ENCODE data around the gene PI4K2A.

PI4K2A gene

DNA sequence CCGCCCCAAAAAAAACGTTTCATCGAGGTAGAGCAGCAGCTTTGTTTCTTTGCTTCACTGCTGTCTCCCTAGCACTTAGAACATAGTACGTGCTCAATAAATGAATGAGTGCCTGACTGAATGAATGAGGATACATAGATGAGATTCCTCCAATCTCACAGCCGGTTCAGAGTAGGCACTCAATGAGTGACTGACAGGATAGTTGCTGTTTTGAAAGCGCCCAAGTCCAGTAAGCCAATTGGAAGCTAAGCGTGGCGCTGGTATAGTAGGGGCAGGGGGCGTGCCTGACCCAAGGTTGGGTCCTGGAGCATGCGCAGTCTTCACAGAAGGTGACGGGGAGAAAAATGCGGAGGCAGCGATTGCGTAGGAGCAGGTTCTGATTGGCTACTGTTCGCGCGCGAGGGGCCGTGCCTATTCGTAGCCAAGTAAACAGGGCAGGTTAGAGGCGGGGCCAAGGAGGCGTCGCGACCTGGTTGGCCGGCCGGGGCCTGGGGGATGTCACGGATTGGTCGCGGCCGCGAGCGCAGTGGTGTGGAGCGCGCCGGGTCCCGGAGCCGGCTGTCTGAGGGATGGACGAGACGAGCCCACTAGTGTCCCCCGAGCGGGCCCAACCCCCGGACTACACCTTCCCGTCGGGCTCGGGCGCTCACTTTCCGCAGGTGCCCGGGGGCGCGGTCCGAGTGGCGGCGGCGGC lies at the start of gene PI4K2A:
TSS of gene PI4K2A (plus strand) at position 498 of the 694 bp plus-strand sequence. CDS start at position 570, 72 bp downstream.
- peak; percentile 99 for DNase-seq

DNA sequence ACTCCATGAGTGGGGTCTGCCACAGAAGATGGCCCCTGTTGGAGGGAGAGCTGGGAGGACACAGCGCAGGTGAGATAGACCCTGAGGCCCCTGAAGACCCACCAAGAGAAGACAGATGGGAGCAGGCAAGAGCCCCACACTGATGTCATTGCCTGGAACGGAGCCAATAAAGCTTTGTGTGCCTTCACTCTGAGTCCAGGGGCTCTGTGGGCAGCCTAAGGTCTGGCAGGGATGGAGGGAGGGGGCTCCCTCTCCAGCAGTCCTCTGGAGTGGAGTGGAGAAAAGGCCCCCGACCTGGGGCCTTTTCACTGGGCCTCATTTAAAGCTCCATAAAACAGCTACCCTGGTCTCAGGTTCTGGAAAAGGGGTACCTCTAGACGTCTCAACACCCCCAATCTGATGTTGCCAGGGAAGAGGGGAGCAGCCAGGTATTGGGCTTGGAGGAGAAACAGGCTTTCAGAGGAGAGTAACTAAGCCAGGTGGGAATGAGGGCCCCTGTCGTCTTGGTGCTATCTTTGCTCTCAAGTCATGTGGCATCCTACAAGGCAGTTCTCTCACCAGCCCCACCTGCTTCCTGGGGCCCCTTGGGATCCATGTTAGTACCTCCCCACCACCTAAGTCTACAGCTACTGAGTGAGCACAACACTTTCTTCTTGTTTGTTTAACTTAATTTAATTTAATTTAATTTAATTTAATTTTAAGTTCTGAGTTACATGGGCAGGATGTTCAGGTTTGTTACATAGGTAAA lies 49.5 kb upstream of the PI4K2A start:
- no peak for DNase-seq

DNA sequence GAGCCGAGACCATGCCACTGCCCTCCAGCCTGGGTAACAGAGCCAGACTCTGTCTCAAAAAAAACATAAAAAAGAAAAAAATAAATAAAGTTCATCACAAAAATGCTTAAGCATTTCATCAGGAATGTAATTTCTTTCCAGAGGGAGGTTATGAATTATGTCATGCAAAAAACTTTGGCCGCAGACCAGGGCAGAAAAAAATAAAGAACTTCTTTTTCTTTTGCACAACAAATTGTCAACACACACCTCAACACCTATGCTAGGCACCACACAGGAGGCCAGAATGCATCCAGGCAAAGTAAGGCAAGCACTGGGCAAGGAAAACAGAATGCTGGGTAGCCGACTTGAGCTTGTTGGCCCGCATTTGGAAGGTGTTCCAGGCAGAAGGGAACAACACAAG lies 47.0 kb upstream of the PI4K2A start:
- DNase-seq = no peak

DNA sequence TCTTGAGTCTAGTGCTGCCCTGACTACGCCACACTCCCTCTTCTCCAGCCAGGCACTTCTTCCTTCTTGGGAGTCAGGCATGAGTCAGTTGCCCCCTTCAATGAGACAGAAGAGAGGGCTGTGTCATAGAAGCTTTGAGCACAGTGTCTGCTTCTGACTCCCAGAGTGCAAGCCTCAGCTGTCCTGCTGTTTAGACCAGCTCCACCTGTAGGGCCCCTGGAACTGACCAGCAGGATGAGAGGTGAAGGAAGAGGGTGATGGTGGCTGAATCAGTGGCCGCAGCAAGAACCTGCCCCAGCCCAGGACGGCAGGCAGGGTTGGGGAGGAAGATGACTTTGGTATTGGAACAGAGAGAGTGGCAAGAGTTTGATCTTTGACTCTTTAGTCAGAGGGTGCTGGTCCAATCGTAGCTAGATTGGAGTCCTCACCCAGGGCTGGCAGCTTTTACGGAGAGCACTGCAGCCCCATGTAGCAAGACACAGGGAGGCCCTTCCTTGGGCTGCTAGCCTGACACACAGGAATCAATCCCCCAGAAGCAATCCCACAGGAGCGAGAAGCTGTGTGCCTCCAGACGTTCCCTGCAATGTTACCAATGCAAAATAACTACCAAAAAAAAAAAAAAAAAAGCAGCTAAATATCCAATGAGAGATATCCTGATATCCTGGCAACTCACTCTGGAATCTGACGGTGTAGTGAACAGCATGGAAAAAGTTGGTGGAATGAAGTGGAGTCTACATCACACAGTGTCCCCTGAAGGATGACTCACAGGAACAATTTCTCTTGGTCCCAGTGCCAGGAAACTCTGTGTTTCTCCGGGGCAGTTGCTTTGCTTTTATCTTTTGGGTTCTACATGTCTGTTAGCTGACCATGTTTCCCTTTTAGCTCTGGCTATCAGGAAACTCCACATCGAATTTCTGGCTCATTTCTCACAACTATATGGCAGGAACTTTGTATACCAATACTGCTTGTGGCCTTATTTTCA lies 44.1 kb upstream of the PI4K2A start:
- no peak for DNase-seq

DNA sequence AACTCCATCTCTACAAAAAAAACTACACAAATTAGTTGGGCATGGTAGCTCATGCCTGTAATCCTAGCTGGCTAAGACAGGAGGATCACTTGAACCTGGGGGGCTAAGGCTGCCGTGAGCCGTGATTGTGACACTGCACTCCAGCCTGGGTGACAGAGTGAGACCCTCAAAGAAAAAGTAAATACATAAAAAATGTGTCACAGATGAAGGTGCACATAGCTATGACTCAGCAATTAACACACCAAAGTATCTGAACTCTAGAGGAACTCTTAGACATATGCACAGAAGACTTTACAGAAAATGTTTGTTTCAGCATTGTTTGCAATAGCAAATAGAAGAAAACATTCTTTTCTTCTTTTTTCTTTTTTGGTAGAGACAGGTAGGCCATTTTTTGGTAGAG lies 42.7 kb upstream of the PI4K2A start:
- no peak for DNase-seq

DNA sequence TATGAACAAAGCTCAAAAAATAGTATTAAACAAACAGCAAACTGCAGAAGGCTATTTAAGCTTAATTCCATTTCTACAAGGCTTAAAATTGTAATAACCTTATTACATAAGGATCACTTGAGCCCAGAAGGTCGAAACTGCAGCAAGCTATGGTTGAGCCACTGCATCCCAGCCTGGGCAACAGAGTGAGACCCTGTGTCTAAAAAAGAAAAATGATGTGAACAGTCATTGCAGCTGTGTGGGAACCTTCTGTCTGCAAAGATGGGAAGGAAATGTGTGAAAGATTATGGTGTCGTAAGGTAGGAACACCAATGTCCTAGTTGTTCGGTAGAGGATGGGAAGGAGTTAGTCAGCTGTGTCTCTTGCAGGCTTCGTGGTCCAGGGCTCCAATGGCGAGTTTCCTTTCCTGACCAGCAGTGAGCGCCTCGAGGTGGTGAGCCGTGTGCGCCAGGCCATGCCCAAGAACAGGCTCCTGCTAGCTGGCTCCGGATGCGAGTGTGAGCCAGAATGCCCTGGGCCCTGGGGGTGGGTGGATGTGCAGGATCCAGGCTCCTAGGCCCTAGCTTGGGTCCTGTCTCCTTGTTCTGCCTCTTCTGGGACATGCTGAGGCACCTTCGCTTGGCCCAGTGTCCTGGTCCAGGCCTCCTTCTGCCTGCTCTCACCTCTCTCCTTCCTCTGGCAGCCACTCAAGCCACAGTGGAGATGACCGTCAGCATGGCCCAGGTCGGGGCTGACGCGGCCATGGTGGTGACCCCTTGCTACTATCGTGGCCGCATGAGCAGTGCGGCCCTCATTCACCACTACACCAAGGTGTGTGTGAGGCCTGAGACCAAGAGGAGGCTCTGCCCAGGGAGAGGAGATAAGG lies 41.8 kb upstream of the PI4K2A start:
- DNase-seq = no peak

DNA sequence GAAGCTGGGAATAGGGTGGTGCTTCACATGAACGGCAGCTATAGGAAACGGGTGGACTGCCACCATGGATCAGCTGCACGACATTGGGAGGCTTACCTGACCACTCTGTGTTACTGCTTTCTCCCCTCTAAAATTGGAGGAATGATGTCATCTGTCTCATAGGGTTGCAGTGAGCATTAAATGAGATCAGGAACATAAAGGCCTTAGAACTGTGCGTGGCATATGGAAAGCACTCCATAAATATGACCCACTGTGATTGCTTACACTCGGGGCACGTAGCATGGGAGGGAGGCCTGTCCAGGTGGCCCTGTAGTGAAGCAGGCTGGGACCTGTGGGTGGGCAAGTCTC lies 41.2 kb upstream of the PI4K2A start:
- no peak for DNase-seq

DNA sequence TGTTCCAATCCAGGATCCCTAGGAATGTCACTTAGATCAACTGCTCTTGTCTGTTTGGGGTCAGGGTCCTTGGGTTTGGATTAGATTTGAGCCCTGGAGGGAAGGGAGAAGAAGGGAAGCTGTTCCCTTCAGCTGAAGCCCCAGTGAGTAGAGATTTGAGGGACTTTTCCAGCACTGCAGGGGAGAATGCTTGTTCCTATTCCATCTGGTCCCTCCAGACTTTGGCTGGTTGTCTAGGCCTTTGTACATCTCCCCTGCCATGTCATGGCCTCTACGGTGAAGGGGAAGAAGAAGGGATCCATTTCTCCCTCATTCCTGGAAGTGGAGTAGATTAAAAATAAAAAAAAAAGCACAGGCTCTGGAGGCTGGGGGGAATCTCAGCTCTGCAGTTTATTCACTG lies 39.9 kb upstream of the PI4K2A start:
- DNase-seq = no peak

DNA sequence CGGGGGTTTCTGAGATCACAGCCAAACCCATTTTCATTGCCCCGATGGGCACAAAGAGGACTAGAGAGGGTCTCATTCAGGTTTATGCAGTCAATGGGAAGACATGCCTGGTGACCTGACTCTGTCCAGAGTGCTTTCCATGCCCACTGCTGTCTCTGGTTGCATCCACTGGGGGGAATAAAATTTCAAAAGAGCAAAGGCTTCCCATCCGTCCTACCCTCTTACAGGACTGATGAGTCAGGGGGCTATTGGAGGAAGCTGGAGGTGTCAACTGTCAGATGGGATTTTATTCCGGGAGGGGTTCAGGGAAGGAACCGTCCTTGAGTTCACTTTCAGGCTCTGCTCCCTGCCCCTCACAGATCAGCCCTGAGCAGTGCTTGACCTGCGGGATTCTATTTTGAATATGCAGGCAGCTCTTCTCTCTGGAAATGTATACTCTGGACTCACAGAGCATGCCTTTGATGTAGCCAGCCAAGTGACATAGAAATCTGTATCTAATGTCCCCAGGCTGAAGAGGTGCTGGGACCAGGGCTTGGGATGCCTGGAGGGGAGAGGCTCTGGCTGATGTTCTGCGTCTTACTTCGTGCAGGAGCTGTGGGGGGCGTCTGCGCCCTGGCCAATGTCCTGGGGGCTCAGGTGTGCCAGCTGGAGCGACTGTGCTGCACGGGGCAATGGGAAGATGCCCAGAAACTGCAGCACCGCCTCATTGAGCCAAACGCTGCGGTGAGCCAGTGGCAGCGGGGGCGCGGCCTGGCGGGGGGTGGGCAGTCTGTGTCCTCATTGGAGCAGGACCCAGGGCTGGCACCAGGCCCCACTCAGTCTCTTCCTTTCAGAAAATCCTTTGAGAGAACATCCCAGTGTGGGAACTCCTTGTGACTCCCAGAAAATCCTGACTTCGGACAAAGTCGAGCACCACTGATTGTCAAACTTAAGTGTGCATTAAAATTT lies 38.9 kb upstream of the PI4K2A start:
- DNase-seq = no peak

DNA sequence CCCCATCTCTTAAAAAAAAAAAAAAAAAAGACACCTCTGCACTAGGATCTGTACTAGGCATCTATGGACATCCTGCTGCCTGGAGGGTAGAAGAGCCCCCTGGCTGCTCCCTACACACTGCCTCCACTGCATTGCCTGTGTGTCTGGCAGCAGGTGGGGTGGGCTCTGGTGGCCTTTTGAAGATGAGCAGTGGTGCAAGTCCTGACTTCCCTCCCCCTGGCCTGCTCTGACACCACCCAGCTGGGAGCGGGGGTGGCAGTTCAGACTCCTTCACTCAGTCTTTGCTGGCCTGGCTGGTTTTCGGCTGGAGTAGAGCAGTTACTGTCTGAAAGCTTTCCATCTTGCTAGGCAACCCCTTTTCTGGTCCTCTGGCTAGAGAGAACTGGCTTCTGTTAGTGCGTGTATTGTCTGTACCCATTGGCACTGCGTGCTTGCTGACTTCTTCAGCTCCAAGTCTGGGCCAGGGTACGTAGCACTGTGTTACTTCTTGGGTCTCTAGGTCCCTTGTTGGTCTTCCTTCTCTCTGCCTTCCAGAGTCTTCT lies 33.3 kb upstream of the PI4K2A start:
- DNase-seq = no peak

DNA sequence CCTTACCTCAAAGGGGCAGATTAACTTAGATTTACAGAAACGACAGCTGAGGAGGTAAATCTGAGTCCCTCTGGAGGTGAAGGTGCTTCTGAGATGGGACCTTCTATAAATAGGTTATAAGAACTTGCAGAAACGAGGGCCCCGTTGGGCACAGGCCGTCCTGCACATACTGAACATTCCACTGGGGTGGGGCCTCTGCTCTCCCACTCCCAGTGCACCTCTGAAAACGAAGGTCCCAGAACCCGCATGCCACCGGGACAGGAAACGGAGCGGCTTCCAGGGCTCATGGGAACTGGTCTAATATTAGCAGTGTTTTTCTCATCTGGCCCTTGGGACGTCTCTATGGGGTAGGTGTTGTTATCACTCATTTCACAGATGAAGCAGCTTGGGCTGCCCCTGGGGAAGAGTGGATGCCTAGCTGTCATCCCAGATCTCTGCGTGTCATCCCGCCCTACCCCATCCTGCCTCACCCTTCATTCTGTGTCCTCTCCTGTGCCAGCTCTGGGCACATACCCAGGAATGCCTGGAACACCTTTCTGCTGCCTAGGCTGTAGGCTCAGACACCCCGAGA lies 31.4 kb upstream of the PI4K2A start:
- no peak for DNase-seq

DNA sequence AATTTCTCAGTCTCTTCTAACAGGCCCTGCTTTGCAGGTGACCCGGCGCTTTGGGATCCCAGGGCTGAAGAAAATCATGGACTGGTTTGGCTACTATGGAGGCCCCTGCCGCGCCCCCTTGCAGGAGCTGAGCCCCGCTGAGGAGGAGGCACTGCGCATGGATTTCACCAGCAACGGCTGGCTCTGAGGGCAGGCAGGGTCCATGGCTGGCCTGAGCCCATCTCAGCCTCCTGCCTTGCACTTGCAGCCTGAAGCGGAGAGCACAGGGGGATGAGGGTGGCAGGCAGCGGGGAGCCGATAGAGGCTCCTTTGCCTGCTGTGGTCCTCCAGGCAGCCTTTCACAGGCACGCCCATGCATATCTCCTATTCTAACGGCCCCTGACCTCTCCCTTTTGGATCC lies 29.0 kb upstream of the PI4K2A start:
- DNase-seq = no peak

DNA sequence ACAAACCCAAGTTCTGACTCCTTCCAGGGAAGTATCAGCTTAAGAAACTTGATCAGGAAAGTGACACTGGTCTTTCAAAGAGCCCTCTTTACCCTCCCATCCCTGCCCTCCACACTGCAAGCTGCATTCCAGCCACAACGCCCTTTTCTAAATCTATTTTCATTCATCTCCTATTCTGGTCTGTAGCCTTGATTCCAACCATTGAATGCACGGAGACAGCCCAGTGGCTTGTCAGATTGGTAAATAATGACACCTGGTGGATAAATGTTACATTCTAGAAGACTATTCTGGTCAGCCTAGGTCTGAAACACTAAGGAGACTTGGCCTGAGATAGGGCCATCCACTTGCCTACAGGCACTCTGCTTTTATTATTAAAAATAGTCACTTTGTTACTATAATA lies 28.1 kb upstream of the PI4K2A start:
- peak in 1 of 2 donors; percentile 8 for DNase-seq

DNA sequence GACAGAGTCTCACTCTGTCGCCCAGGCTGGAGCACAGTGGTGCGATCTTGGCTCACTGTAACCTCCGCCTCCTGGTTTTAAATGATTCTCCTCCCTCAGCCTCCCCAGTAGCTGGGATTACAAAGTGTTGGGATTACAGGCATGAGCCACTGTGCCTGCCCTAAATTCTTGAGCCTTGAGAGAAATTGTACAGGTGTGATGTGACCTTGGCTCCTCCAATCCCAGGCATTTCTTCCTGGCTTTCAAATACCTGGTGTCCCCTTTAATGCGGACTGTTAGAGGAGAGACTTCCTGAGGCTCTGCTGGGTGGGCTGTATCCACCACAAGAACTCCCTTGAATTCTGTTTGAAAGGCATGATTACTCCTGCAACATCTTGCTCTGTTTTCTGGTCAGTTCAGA lies 22.2 kb upstream of the PI4K2A start:
- no peak for DNase-seq

DNA sequence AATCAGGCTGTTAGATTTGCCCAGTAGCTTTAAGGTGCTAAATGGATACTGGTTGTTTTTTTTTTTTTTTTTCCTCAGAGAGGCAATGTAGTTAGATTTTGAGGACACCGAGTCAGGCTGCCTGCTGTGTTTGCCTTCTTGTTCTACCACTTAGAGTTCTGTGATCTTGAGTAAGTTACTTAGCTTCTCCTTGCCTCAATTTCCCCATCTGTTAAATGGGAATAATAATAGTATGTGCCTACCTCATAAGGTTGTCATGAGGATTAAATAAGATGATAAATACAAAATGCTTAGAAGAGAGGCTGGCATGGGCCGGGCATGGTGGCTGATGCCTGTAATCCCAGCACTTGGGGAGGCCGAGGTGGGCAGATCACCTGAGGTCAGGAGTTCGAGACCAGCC lies 21.7 kb upstream of the PI4K2A start:
- DNase-seq = no peak

DNA sequence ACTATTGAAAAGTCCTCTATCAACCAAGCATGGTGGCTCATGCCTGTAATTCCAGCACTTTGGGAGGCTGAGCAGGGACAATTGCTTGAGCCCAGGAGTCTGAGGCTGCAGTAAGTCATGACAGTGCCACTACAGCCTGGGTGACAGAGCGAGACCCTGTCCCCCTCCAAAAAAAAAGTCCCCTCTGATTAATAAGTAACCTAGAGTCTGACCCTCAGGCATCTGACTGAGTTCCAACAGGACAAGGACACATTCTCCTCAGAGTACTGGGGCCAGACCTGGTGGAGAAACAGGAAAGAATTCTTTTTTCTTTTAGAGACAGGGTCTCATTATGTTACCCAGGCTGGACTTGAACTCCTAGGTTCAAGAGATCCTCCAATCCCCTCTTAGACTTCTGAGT lies 17.2 kb upstream of the PI4K2A start:
- no peak for DNase-seq

DNA sequence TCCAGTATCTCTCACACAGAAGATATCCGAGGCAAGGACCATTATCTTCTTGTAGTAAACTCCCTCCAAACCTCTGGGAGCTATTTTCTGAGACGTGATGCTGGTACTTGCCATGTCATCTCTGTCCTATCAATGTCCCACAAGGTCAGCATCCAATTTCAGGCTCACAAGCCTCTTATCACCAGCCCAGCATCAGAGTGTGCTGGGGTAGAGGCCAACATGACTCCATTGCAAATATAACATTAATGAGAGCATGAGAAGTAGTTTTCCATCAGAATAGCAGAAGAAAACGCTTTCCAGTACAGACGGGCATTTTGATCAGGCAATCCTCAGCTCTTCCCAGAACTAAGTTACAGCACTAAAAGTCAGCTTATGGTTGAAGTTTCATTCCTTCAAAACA lies 12.7 kb upstream of the PI4K2A start:
- DNase-seq = no peak

DNA sequence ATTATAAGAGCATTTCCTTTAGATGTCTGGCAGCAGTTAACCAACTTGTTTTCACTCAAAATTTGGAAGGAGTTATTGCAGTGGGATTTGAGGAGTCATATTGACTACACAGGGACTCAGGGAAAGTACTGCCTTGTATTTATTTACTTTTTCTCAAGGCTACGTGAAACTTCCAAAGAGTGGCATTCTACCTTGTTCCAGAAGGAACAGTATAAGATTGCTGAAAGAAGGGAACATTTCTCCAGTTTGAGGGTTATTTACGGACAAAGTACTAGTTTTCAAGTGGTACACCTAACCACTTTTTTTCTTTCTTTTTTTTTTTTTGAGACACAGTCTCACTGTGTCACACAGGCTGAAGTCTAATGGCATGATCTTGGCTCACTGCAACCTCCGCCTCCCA lies 12.2 kb upstream of the PI4K2A start:
- no peak for DNase-seq

DNA sequence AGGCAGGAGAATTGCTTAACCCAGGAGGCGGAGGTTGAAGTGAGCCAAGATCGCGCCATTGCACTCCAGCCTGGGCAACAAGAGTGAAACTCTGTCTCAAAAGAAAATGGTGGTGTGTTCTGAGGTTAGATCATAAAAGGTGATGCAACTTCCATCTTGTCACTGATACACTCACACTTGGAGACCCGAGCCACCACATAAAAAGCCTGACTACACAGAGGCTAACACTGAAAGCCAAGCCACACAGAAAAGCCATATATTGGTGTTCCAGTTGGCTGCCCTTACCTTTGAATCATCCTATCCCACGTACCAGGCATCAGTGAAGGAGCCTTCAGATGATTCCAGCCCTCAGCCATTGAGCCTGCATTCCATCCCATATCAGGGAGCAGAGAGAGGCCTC lies 11.2 kb upstream of the PI4K2A start:
- DNase-seq = no peak

DNA sequence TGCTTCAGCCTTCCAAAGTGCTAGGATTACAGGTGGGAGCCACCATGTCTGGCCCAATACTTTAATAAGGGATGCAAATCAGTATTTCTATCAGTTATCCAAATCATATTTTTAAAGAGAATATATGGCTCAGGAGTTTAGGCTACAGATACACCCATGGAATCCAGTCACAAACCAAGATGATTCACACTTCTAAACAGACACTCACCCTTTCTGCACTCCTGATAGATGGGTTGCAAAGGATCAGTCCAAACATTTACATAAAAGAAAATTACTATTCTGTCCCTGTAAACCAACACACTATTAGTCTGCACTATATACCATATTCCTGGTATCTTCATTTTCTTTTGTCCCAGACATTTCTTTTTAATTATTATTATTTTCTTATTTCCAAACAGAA lies 9.4 kb upstream of the PI4K2A start:
- DNase-seq = no peak

All from CD4-positive, alpha-beta T cell treated with Interferon alpha-2 for 1 hour (primary cell).